ENCODE data around the gene CTSD. TPM values are rescaled to one million over a fixed set of nuclear protein-coding genes. Genes with fewer than 3 reads are reported as not detected.

The CTSD gene
- polyA plus RNA-seq, 1 experiment = 77.8 TPM

GRCh38 chr11:1735271-1735670, 28.5 kb downstream of the CTSD start:
- TF ChIP-seq CTCF (IDR thresholded peaks at IDR 0.05; ENCODE audit: low read depth, low read length) = no peak
- Histone ChIP-seq H3K27ac (ENCODE audit: low read depth, low read length) (no peak overlapping the region), H3K9me3 (ENCODE audit: control insufficient read depth, insufficient read depth, low read length) (peaks cover 15% of the 10 kb centered on the region), H3K4me3 (ENCODE audit: low read depth, low read length) (no peak overlapping the region), H3K27me3 (ENCODE audit: control insufficient read depth, insufficient read depth, low read length) (peaks cover 9% of the 10 kb centered on the region)
- CTCF ChIA-PET = interaction anchor here (0.5 kb wide), 1 partner anchor 17 kb away, joined by 4 read pairs; no protein-coding TSS in a partner anchor
- POLR2A ChIA-PET = no interaction called here
- no peak for DNase-seq (ENCODE audit: low read depth, low spot score)

GRCh38 chr11:1734641-1735081, 29.1 kb downstream of the CTSD start:
- Histone ChIP-seq H3K9me3 (ENCODE audit: control insufficient read depth, insufficient read depth, low read length) (peaks cover 15% of the 10 kb centered on the region), H3K4me3 (ENCODE audit: low read depth, low read length) (no peak overlapping the region), H3K27ac (ENCODE audit: low read depth, low read length) (no peak overlapping the region), H3K27me3 (ENCODE audit: control insufficient read depth, insufficient read depth, low read length) (peaks cover 14% of the 10 kb centered on the region)
- DNase-seq (ENCODE audit: low read depth, low spot score) = no peak
- POLR2A ChIA-PET = no interaction called here
- CTCF ChIA-PET = no interaction called here
- no peak for TF ChIP-seq CTCF (IDR thresholded peaks at IDR 0.05; ENCODE audit: low read depth, low read length)

GRCh38 chr11:1733716-1734640, 29.7 kb downstream of the CTSD start:
- TF ChIP-seq CTCF (IDR thresholded peaks at IDR 0.05; ENCODE audit: low read depth, low read length) = no peak
- no peak overlapping the region for H3K27ac ChIP-seq (ENCODE audit: low read depth, low read length)
- POLR2A ChIA-PET = no interaction called here
- CTCF ChIA-PET = no interaction called here
- peaks cover 15% of the 10 kb centered on the region for H3K9me3 ChIP-seq (ENCODE audit: control insufficient read depth, insufficient read depth, low read length)
- H3K4me3 ChIP-seq (ENCODE audit: low read depth, low read length) = no peak overlapping the region
- DNase-seq (ENCODE audit: low read depth, low spot score) = no peak
- H3K27me3 ChIP-seq (ENCODE audit: control insufficient read depth, insufficient read depth, low read length) = peaks cover 18% of the 10 kb centered on the region

GRCh38 chr11:1733009-1733715, 30.6 kb downstream of the CTSD start:
- ChIA-PET POLR2A (no interaction called here), CTCF (interaction anchor here (0.6 kb wide), 1 partner anchor 39 kb away, joined by 4 read pairs; no protein-coding TSS in a partner anchor)
- Histone ChIP-seq H3K4me3 (ENCODE audit: low read depth, low read length) (no peak overlapping the region), H3K27ac (ENCODE audit: low read depth, low read length) (no peak overlapping the region), H3K27me3 (ENCODE audit: control insufficient read depth, insufficient read depth, low read length) (peaks cover 18% of the 10 kb centered on the region), H3K9me3 (ENCODE audit: control insufficient read depth, insufficient read depth, low read length) (peaks cover 15% of the 10 kb centered on the region)
- no peak for DNase-seq (ENCODE audit: low read depth, low spot score)
- no peak for TF ChIP-seq CTCF (IDR thresholded peaks at IDR 0.05; ENCODE audit: low read depth, low read length)

Measured in AG04450 (cell line).